HPDE6-E6E7 (cell line): ENCODE results near the gene PRKAR2B.
A peak's percentile ranks its signal among the peaks of the same experiment; 100 is the strongest.
"Not testable (repeated sequence)": the region's sequence is repeated elsewhere in the genome, so short reads cannot be mapped to it uniquely, and the experiment has no call there.

ENCODE experiments used
- DNase-seq: peaks from one replicate; pipeline ENCODE4 v3.0.0; 2011; ENCODE audit warnings: missing footprints; ENCODE audit errors: extremely low spot score

The PRKAR2B gene

DNA sequence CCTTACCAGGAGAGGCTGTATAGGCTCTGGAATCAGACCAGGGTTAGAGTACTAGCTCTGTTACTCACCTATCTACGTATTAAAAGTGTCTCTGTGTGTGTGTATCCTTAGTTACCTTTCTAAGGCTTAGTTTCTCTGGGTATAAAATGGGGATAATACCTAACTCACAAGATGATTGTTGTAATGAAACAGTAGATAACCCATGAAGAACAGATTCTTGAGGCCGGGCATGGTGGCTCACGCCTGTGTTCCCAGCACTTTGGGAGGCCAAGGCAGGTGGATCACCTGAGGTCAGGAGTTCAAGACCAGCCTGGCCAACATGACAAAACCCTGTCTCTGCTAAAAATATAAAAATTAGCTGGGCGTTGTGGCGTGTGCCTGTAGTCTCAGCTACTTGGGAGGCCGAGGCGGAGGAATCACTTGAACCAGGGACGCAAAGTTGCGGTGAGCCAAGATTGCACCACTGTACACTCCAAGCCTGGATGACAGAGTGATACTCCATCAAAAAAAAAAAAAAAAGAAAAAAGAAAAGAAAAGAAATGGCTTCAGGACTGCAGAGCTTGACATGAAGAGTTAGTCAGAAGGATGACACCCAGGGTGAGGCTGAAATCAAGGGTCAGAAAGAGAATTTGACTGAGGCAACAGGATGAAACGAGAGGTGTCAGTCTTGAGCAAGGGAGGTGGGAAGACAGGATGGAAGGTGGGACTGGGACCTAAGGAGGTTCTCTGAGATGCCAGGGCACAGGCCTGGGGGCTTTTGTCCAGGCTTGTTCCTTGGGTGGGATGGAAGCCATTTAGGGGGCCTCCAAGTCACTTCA, 33.4 kb downstream of the PRKAR2B start:
- DNase-seq, result no peak

GRCh38 chr7:107078517-107078966, 34.0 kb downstream of the PRKAR2B start:
- DNase-seq, result peak; percentile 56

DNA sequence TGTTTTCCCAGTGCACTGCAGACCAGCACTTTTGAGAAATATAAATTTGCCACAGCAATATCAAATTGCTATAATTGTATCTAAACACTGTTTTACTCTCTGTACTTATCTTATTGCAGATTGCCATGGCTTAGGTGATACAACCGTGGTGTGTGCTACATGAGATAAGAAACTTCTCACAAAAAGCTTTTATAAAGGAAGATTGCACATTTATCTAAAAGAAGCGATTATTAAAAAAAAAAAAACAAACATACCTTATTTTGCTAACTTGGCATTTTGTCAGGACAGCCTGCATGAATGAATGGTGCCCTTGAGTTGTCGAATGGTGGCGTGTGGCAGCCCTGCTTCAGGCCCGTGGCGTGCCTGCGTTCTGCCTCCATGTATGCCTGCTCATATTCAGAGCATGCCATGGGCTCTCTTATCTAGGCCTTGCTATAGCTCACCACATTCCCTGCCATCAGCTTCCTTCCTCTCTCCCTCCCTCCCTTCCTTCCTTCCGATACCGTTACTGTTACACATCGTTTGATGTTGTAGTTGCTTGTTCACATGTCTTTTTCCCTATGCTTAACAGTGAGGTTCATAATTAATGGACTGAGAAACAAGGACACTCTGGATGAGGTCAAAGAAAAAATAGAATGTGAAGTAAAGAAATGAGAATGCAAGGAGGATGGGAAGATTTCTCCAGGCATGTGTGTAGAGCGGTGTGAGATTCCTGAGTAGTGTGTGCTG, 34.9 kb downstream of the PRKAR2B start:
- DNase-seq, result no peak

DNA sequence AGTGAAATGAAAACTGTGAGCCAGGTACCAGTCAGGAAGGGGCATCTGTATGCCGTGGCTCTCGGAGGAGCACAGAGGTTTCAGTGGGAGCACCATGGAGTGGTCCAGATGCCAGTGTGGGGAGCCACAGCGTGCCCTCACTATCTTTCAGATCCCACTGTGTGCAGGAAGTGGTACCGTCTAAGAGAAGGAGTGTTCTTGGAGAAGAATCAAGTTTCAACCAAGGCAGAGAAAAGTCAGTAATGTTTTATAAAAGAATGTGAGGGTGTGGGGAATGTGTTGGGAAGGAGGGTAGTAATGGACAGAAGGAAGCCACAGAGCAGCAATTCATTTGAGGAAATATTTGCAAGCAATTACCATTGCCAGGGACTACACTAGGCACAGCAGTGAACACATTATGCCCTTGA, 35.6 kb downstream of the PRKAR2B start:
- no peak for DNase-seq

- no peak for DNase-seq
Observed at GRCh38 chr7:107080533-107080932, 36.0 kb downstream of the PRKAR2B start.

- no peak for DNase-seq
Observed at GRCh38 chr7:107085180-107085579, 40.7 kb downstream of the PRKAR2B start.

DNA sequence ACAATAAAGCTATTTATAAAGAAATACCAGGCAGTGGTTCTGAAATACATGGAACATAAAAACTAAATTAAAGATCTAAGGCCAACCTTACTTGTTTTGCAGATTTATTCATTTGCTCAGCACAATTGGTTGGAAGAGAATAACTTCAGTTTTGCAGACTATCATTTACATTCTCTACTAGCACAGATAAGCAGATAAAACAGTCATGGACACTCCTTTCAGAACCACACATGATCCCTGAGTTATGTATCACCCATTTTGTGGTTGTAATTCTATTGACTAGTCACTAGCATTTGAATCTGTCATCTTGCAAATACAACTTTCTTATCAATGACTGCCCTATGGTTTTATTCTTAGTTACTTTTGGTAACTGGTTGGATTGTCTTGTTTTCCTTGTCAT, 45.1 kb downstream of the PRKAR2B start:
- DNase-seq, result no peak

GRCh38 chr7:107090457-107090856, 46.0 kb downstream of the PRKAR2B start:
- no peak for DNase-seq

GRCh38 chr7:107091306-107091705, 46.8 kb downstream of the PRKAR2B start:
- no peak for DNase-seq

GRCh38 chr7:107093671-107094070, 49.2 kb downstream of the PRKAR2B start:
- DNase-seq, result not testable (repeated sequence)

DNA sequence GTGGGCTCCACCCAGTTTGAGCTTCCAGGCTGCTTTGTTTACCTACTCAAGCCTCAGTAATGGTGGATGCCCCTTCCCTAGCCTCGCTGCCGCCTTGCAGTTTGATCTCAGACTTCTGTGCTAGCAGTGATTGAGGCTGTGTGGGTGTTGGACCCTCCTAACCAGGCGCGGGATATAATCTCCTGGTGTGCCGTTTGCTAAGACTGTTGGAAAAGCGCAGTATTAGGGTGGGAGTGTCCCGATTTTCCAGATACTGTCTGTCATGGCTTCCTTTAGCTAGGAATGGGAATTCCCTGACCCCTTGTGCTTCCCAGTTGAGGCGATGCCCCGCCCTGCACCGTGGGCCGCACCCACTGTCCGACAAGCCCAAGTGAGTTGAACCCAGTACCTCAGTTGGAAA, 54.6 kb downstream of the PRKAR2B start:
- not testable (repeated sequence) for DNase-seq

DNA sequence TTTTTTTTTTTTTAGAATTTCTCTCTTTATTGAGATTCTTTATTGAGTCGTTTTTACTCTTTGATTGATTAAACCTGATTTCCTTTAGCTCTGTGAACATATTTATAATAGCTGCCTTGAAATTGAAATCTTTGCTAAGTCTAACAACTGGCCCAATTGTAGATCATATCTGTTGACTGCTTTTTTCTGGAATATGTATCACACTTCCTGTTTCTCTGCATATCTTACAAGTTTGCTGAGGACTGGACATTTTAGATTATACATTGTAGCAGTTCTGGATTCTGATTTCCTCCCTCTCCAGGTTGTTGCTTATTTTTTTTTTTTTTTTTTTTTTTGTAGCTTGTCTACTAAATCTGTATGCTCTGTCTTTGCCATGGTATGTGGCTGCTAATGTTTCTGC, 56.3 kb downstream of the PRKAR2B start:
- no peak for DNase-seq

GRCh38 chr7:107103369-107103768, 58.9 kb downstream of the PRKAR2B start:
- DNase-seq, result peak; percentile 4

GRCh38 chr7:107104801-107105200, 60.3 kb downstream of the PRKAR2B start:
- DNase-seq, result no peak

DNA sequence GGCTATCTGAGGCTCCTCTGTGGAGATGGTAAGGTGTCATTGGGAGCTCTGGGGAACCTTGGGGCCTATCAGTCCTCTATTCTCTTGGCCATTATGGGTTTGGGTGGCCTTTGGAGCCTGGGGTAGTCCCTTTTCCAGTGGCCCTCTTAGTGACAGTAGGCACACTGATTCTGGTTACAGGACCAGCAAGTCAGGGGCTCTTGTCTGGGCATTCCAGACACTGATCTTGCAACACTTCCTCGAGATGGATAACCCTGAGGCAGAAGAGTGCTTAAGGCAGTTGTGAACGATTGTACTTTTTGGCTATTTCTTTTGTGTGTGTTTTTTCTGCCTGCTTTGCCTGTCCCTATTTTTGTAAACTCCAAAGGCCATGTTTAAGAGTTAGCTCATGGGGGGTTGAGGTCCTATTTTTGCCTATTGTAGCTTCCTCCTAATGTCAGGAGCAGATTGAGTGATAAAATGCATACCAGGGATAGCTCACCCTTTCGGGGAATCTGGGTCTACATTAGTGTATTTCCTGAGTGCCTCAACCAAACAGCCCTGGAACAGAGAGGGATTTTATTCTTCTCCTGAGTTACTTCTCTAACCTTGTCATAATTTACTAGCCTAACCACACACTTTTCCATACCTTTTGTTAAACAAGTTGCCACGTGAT, 61.2 kb downstream of the PRKAR2B start:
- DNase-seq, result no peak

GRCh38 chr7:107108793-107109371, 64.4 kb downstream of the PRKAR2B start:
- no peak for DNase-seq

- no peak for DNase-seq
Observed at GRCh38 chr7:107109955-107110354, 65.5 kb downstream of the PRKAR2B start.

DNA sequence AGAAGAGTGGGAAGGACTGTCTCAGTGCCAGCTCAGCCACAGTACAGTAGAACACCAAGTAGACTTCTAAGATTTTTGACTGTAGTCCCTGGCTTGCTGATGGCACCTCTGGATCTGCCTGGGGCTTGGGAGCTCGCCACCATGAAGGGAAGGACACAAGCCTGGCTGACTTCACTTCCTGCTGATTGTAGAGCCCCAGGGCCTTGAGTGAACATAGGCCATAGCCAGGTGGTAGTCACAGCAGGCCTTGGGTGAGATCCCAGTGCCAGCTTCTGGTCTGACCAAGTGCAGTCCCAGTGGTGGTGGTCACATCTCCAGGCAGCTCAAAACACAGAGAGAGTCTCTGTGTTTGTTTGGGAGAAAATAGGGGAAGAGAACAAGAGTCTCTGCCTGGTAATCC, 66.7 kb downstream of the PRKAR2B start:
- DNase-seq, result no peak

GRCh38 chr7:107113866-107114265, 69.4 kb downstream of the PRKAR2B start:
- no peak for DNase-seq

DNA sequence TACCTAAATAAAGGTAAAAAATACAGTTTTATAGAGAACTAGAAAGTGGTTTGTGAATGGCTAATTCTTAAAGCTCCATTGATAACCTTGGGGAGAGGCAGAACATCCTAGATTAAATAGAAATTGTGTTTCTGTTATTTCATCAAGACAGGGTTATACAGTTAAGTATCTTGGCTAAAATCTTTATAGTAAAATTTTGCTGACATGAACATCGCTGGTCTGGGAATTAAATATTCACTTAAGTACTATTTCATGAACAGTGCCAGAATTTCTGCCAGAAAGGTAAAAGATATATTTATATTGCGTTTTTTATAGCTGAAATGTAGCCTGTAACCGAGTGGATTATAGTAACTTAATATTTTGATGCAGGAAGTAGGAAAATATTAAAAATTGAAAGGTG, 70.6 kb downstream of the PRKAR2B start:
- no peak for DNase-seq

DNA sequence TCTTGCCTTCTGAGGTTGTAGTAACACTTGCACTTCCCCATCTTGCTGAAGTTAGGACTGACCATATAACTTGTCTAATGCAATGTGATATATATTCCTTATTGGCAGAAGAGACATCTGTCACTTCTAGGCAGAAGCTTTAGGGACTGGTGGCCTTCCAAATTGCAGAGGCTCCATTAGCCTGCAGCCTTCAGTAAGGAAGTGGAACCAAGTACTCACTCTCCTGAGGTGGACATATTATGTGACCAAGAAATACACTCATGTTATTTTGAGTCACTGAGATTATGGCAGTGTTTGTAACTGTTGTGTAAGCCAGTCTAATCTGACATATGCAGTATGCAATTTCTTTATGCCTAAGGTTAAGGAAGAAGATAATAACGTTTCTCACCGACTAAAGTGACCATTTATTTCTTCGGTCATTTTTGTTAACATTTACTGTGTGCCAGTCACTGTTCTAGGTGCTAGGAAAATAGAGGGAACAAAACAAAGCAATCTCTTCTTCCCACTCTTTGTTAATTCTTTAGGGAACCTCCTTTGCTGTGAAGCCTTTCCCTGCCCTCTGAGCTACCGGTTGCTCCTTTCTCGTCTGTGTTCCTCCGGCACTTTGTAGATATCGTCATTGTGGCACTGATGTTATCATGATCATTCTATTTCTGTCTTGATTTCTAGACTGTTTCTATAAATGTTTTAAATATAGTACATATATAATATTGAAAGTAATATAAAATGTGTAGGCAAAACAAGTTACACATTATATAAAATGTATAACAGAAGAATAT, 71.4 kb downstream of the PRKAR2B start:
- DNase-seq, result no peak
